ENCODE data around the gene PAPPA. TPM values are rescaled to one million over a fixed set of nuclear protein-coding genes. Genes with fewer than 3 reads are reported as not detected.

PAPPA gene
- total RNA-seq, 4 donors from 2014 or later, result 1.0 to 5.0 (median 2.8) TPM

GRCh38 chr9:116406469-116406868 lies 252.9 kb downstream of the PAPPA start:
- TF ChIP-seq POLR2A (IDR thresholded peaks at IDR 0.05), result no peak
- TF ChIP-seq CTCF (IDR thresholded peaks at IDR 0.05), result no peak
- Histone ChIP-seq H3K9me3 (no peaks in the 10 kb centered on the region), H3K36me3 (no peaks in the 10 kb centered on the region), H3K4me3 (replicated peaks in 1 of 3) (no peak overlapping the region), H3K27ac (no peak overlapping the region), H3K27me3 (no peaks in the 10 kb centered on the region), H3K4me1 (no peaks in the 10 kb centered on the region)
- 72 to 81% methylated on average over 2 of the region's 2 CpGs for WGBS, 2 donors
- DNase-seq, result no peak
- intact Hi-C loops (cut with DNase I), result no loop called here

GRCh38 chr9:116409129-116409528 lies 255.5 kb downstream of the PAPPA start:
- intact Hi-C loops (cut with DNase I), result no loop called here
- whole genome bisulfite sequencing, 2 donors, result 71% methylated on average over 2 of the region's 2 CpGs

GRCh38 chr9:116409638-116410037 lies 256.0 kb downstream of the PAPPA start:
- intact Hi-C loops (cut with DNase I), result no loop called here
- H3K9me3 ChIP-seq, result no peaks in the 10 kb centered on the region
- no peaks in the 10 kb centered on the region for H3K27me3 ChIP-seq
- no peaks in the 10 kb centered on the region for H3K36me3 ChIP-seq
- H3K4me1 ChIP-seq, result no peaks in the 10 kb centered on the region
- DNase-seq, result no peak
- no peak overlapping the region for H3K4me3 ChIP-seq (replicated peaks in 1 of 3)
- no peak for TF ChIP-seq CTCF (IDR thresholded peaks at IDR 0.05)
- no peak for TF ChIP-seq POLR2A (IDR thresholded peaks at IDR 0.05)
- H3K27ac ChIP-seq, result no peak overlapping the region
- whole genome bisulfite sequencing, 2 donors, result 81 to 82% methylated on average over 6 of the region's 6 CpGs

More at GRCh38 chr9:116409129-116409528, 255.5 kb downstream of the PAPPA start:
- TF ChIP-seq CTCF (IDR thresholded peaks at IDR 0.05), result no peak
- TF ChIP-seq POLR2A (IDR thresholded peaks at IDR 0.05), result no peak
- Histone ChIP-seq H3K9me3 (no peaks in the 10 kb centered on the region), H3K36me3 (no peaks in the 10 kb centered on the region), H3K27me3 (no peaks in the 10 kb centered on the region), H3K27ac (no peak overlapping the region), H3K4me1 (no peaks in the 10 kb centered on the region), H3K4me3 (replicated peaks in 1 of 3) (no peak overlapping the region)
- no peak for DNase-seq

GRCh38 chr9:116411506-116411905 lies 257.9 kb downstream of the PAPPA start:
- H3K4me1 ChIP-seq, result no peaks in the 10 kb centered on the region
- intact Hi-C loops (cut with DNase I), result no loop called here
- no peaks in the 10 kb centered on the region for H3K36me3 ChIP-seq
- no peaks in the 10 kb centered on the region for H3K9me3 ChIP-seq
- no peak overlapping the region for H3K27ac ChIP-seq
- no peak for TF ChIP-seq CTCF (IDR thresholded peaks at IDR 0.05)
- no peaks in the 10 kb centered on the region for H3K27me3 ChIP-seq
- WGBS, 2 donors, result 93 to 94% methylated on average over 1 of the region's 1 CpG
- no peak overlapping the region for H3K4me3 ChIP-seq (replicated peaks in 1 of 3)
- DNase-seq, result no peak

- intact Hi-C loops (cut with DNase I), result no loop called here
These were observed 260.8 kb downstream of the PAPPA start for GRCh38 chr9:116414374-116414773.

More at GRCh38 chr9:116414374-116414773, 260.8 kb downstream of the PAPPA start:
- WGBS, 2 donors, result 81 to 90% methylated on average over 2 of the region's 2 CpGs
- no peak for DNase-seq
- no peaks in the 10 kb centered on the region for H3K36me3 ChIP-seq
- no peak overlapping the region for H3K4me3 ChIP-seq (replicated peaks in 1 of 3)
- no peaks in the 10 kb centered on the region for H3K27me3 ChIP-seq
- no peaks in the 10 kb centered on the region for H3K9me3 ChIP-seq
- H3K4me1 ChIP-seq, result no peaks in the 10 kb centered on the region
- no peak for TF ChIP-seq CTCF (IDR thresholded peaks at IDR 0.05)
- no peak for TF ChIP-seq POLR2A (IDR thresholded peaks at IDR 0.05)
- no peak overlapping the region for H3K27ac ChIP-seq
